GM06990 (cell line): ENCODE measurements around the gene CSDE1.

ENCODE experiments used
- DNase-seq: peaks from one replicate; pipeline ENCODE4 v3.0.0-alpha.2; 2011; ENCODE audit not compliant: insufficient read length; ENCODE audit errors: extremely low read depth
- H3K27me3 ChIP-seq: replicated peaks from 2 replicates; pipeline ENCODE4 v1.6.0; 2011; ENCODE audit warnings: low read length; ENCODE audit not compliant: control insufficient read depth, insufficient read depth
- H3K36me3 ChIP-seq: 2 replicates; pipeline ENCODE4 v1.5.1; 2011; ENCODE audit warnings: low read length; ENCODE audit not compliant: control insufficient read depth, insufficient read depth
- H3K4me3 ChIP-seq: replicated peaks from 2 replicates; pipeline ENCODE4 v1.5.1; 2011; ENCODE audit warnings: low read depth, mild to moderate bottlenecking, control low read depth, low read length
- CTCF ChIP-seq: IDR thresholded peaks from 2 replicates; pipeline ENCODE4 v1.5.1; 2011; ENCODE audit warnings: low read length, control low read depth, mild to moderate bottlenecking, inconsistent platforms; ENCODE audit not compliant: insufficient read depth, poor library complexity, severe bottlenecking

Gene CSDE1

DNA sequence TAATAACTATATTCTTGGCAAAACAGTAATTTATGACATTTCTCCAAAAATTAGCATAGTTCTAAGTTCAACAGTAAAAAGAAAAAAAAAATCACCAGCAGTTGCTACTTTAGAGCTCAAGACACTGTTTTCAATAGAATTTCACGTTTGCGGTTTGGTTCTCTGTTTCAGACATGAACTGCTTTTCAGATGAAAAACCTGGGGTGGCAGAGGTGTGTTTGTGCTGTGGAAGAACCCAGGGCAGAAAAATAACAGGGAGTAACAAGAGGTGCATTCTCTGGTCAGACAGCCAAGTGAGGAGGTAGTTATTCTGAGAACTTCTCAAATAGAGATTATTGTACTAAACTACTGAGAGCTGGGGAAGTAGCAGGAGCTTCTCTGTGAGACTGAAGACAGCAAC is 50.2 kb downstream of the CSDE1 start:
- no peak for TF ChIP-seq CTCF
- Histone ChIP-seq H3K4me3 (no peak overlapping the region), H3K27me3 (no peaks in the 10 kb centered on the region), H3K36me3 (peaks cover 8% of the 10 kb centered on the region)
- no peak for DNase-seq

- Histone ChIP-seq H3K4me3 (no peak overlapping the region), H3K36me3 (peaks cover under 1% of the 10 kb centered on the region), H3K27me3 (no peaks in the 10 kb centered on the region)
- DNase-seq, result no peak
- TF ChIP-seq CTCF, result no peak
Measured at GRCh38 chr1:114703242-114703641, 54.5 kb downstream of the CSDE1 start.

DNA sequence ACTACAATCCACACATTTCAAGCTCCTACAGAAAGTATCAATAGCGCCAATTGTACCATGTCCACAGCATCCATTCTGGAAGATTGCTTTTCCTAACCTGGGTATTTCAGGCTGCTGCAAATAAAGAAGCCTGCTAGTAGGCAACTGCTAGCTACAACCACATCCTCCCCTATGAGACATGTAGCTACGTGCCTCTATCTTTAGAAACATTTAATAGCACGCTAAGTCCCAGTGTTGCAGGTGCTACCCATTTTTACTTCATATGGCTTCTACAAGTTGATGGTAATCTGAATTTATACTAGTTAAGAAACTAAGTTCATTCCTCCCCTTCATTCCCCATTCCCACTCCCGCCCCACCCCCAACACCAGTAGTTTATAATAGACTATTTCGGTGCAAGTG is 55.0 kb downstream of the CSDE1 start:
- TF ChIP-seq CTCF, result no peak
- Histone ChIP-seq H3K36me3 (no peaks in the 10 kb centered on the region; the same call in none of the 2 replicates), H3K4me3 (no peak overlapping the region), H3K27me3 (no peaks in the 10 kb centered on the region)
- no peak for DNase-seq

GRCh38 chr1:114701931-114702330 is 55.9 kb downstream of the CSDE1 start:
- Histone ChIP-seq H3K36me3 (no peaks in the 10 kb centered on the region; the same call in 1 of the 2 replicates), H3K27me3 (no peaks in the 10 kb centered on the region), H3K4me3 (no peak overlapping the region)
- TF ChIP-seq CTCF, result no peak
- DNase-seq, result no peak

GRCh38 chr1:114700036-114700600 is 57.7 kb downstream of the CSDE1 start:
- no peaks in the 10 kb centered on the region for H3K27me3 ChIP-seq
- no peak for TF ChIP-seq CTCF
- no peak for DNase-seq
- H3K36me3 ChIP-seq, result no peaks in the 10 kb centered on the region
- H3K4me3 ChIP-seq, result no peak overlapping the region

DNA sequence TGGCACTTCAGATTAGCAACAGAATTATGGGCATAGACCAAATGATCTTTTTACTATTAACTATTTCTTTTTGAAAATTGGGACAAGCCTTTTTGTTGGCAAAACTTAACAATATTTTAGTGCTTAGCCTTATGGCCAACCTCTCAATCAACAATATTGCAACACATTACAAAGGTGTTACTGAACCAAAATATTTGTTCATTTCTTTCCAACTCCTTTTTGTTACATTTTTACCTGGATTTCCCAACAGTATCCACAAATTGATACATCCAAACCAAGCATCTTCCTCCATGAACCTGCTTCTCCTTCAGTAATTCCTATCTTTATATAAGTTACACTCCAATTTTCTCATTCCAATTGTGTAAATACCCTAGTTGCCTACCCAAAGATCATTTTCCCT is 61.0 kb downstream of the CSDE1 start:
- DNase-seq, result no peak
- no peak overlapping the region for H3K4me3 ChIP-seq
- no peak for TF ChIP-seq CTCF
- H3K27me3 ChIP-seq, result no peaks in the 10 kb centered on the region
- H3K36me3 ChIP-seq, result no peaks in the 10 kb centered on the region
